Testis (tissue), 3 donors: Measurements from ENCODE around the gene HES4. TPM values are rescaled to one million over a fixed set of nuclear protein-coding genes. Genes with fewer than 3 reads are reported as not detected.

ENCODE experiments used
- DNase-seq: peaks from one replicate; pipeline ENCODE4 v3.0.0-alpha.2; 2019
- H3K27ac ChIP-seq, 2 donors: fragments of 200-600 bp; sonication (generic); one replicate each; pipeline ENCODE4 v1.5.1; 2019
- H3K27me3 ChIP-seq: fragments of 200-600 bp; sonication (generic); one replicate; pipeline ENCODE4 v1.5.1; 2019
- H3K36me3 ChIP-seq: fragments of 200-600 bp; sonication (generic); one replicate; pipeline ENCODE4 v1.5.1; 2017; ENCODE audit warnings: low read depth; ENCODE audit errors: missing control alignments
- H3K4me1 ChIP-seq: fragments of 200-600 bp; sonication (generic); one replicate; pipeline ENCODE4 v1.5.1; 2019
- H3K4me3 ChIP-seq, 2 donors: fragments of 200-600 bp; sonication (generic); one replicate each; pipeline ENCODE4 v1.5.1; 2017 to 2019
- H3K9me3 ChIP-seq: fragments of 200-600 bp; sonication (generic); one replicate; pipeline ENCODE4 v1.5.1; 2017
- POLR2A ChIP-seq: fragments of 450-650 bp; IDR thresholded peaks from one replicate; pipeline ENCODE4 v1.6.1; 2017; ENCODE audit warnings: antibody characterized with exemption, mild to moderate bottlenecking, moderate library complexity
- WGBS, 2 donors: methylation state at CpG; one replicate each; pipeline ENCODE4 v1.1.5; 2018; 5-methylcytosine and 5-hydroxymethylcytosine counted together
- intact Hi-C: fragments of 100-400 bp; cut with DNase I; formaldehyde crosslinking; loops from one replicate; pipeline ENCODE4 v1.15.1; 2023; ENCODE audit warnings: low total_unique reads
- polyA plus RNA-seq: library from polyadenylated mRNA; stranded (reverse); fragments of 350-450 nt; fragmentation: Illumina TruSeq; extraction: RNeasy Lipid Tissue Mini Kit (QIAGEN cat#74804); gene quantifications from one replicate; pipeline ENCODE4 v1.2.3, GENCODE V29; 2014; ENCODE audit warnings: low read depth, low replicate concordance; ENCODE audit not compliant: insufficient read depth
- total RNA-seq, 2 donors: library from RNA; depleted of rRNA; stranded (reverse); fragments of >200 nt; gene quantifications; one replicate each; pipeline ENCODE4 v1.2.3, GENCODE V29; 2016
- TF ChIP-seq, protein P1 (sequence below), 3 experiments: fragments of 450-650 bp in 2 of 3; fragments of 200-600 bp in 1 of 3; sonication (generic) in 1 of 3; IDR thresholded peaks; one replicate each; pipeline ENCODE4 v1.5.1; 2016 to 2019; ENCODE audit warnings: antibody characterized with exemption in 3 of 3, mild to moderate bottlenecking in 2 of 3, moderate library complexity in 1 of 3

The HES4 gene
- total and polyA plus RNA-seq, 3 donors from 2014 or later = 2.3 to 27.5 (median 26.4) TPM

DNA sequence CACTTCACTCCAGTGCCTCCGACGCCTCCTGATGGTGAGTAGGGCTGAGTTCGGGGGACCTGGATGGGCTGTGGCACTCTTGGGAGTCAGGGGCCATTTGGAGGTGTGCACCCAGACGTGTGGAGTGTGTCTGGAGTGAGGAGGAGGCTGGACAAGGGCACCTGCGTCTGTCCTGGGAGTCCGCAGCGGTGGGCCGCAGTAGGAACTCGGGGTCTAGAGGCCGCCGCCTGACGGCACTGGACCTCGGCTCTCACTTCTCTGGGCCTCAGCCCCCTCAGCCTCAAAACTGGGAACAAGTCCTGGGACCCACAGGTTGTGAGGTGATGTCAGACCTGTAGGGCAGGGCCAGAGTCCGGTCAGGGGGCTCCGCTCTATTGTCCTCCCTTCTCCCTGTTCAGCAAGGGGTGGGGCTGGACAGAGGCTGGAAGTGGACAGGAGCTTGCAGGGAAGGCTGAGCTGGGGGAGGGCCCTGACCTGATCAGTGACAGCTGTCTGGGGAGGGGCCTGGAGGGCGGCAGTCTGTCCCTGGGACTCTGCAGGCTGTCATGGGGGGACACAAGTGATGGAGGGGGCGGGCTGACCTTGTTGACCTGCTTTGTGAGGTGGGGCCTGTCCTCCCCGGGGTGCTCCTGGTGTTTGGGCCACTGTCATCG lies 35.5 kb upstream of the HES4 start:
- no peak for TF ChIP-seq POLR2A
- TF ChIP-seq, protein P1, sequence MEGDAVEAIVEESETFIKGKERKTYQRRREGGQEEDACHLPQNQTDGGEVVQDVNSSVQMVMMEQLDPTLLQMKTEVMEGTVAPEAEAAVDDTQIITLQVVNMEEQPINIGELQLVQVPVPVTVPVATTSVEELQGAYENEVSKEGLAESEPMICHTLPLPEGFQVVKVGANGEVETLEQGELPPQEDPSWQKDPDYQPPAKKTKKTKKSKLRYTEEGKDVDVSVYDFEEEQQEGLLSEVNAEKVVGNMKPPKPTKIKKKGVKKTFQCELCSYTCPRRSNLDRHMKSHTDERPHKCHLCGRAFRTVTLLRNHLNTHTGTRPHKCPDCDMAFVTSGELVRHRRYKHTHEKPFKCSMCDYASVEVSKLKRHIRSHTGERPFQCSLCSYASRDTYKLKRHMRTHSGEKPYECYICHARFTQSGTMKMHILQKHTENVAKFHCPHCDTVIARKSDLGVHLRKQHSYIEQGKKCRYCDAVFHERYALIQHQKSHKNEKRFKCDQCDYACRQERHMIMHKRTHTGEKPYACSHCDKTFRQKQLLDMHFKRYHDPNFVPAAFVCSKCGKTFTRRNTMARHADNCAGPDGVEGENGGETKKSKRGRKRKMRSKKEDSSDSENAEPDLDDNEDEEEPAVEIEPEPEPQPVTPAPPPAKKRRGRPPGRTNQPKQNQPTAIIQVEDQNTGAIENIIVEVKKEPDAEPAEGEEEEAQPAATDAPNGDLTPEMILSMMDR (IDR thresholded peaks at IDR 0.05) = no peak
- no peaks in the 10 kb centered on the region for H3K9me3 ChIP-seq
- intact Hi-C loops = no loop called here
- peaks cover 25% of the 10 kb centered on the region for H3K4me1 ChIP-seq
- no peak overlapping the region for H3K4me3 ChIP-seq
- 95 to 98% methylated on average over 9 to 19 of the region's 19 CpGs for WGBS, 2 donors
- H3K27me3 ChIP-seq = no peaks in the 10 kb centered on the region
- no peak overlapping the region for H3K27ac ChIP-seq
- no peaks in the 10 kb centered on the region for H3K36me3 ChIP-seq
- DNase-seq = no peak

DNA sequence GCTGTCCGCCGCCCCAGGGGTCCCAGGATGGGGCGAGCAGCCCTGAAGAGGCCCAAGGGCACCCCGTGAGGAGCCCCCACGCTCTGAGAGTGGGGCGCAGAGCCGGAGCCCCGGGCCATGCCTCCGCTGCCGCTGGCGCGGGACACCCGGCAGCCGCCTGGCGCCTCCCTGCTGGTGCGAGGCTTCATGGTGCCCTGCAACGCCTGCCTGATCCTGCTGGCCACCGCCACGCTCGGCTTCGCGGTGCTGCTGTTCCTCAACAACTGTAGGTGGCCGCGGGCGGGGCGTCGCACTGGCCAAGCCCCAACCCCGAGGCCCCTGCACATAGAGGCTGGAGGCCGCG lies 34.5 kb upstream of the HES4 start:
- Histone ChIP-seq H3K36me3 (no peaks in the 10 kb centered on the region), H3K4me3 (peak overlapping the region in 1 of 2 donors; percentile 17), H3K9me3 (no peaks in the 10 kb centered on the region), H3K27ac (no peak overlapping the region), H3K4me1 (peaks cover 14% of the 10 kb centered on the region), H3K27me3 (no peaks in the 10 kb centered on the region)
- 50% methylated on average over 30 of the region's 30 CpGs; no CpG with 5 or more reads in 1 of the 2 donors for WGBS, 2 donors
- intact Hi-C loops = no loop called here
- TF ChIP-seq, protein P1 (IDR thresholded peaks at IDR 0.05) = no peak
- TF ChIP-seq POLR2A = no peak
- no peak for DNase-seq

DNA sequence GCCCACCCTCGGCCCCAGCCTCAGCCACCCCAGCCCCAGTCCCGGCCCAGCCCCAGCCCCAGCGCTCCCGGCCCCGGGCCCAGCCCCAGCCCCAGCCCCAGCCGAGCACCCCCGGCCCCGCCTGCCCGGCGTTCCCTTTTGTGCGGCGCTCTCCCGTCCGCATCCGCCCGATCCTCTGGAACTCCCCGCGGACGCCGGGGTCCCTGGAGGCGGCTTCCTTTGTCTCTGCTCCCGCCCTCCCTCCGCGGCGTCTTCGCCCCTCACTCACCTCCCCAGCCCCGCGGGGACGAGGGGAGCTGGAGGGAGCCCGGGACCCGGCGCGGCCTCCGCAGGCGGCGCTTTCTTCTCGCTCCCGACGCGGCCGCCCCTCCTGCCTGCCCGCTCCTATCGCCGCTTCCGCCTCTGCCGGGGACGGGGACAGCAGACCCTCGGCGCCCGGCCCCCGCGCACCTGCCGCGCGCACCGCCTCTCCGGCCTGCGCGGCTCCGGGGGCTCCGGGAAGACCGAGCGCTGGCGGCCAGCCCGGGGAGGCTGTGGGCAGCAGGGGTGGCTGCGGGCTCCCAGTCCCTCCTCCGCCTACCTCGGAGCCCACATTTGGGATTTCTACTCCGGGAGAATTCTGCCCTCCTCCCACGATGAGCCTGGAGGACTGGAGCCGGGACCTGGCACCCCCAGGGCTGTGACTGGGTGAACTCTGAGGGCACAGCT lies 34.0 kb upstream of the HES4 start:
- no peak for TF ChIP-seq POLR2A
- TF ChIP-seq, protein P1 (IDR thresholded peaks at IDR 0.05) = no peak
- intact Hi-C loops = no loop called here
- H3K4me1 ChIP-seq = peaks cover 14% of the 10 kb centered on the region
- H3K27ac ChIP-seq = no peak overlapping the region
- H3K36me3 ChIP-seq = no peaks in the 10 kb centered on the region
- H3K4me3 ChIP-seq = peak overlapping the region; percentile 17 to 43
- H3K27me3 ChIP-seq = no peaks in the 10 kb centered on the region
- DNase-seq = no peak
- no peaks in the 10 kb centered on the region for H3K9me3 ChIP-seq
- WGBS, 2 donors = 0 to 10% methylated on average over 3 to 57 of the region's 71 CpGs

DNA sequence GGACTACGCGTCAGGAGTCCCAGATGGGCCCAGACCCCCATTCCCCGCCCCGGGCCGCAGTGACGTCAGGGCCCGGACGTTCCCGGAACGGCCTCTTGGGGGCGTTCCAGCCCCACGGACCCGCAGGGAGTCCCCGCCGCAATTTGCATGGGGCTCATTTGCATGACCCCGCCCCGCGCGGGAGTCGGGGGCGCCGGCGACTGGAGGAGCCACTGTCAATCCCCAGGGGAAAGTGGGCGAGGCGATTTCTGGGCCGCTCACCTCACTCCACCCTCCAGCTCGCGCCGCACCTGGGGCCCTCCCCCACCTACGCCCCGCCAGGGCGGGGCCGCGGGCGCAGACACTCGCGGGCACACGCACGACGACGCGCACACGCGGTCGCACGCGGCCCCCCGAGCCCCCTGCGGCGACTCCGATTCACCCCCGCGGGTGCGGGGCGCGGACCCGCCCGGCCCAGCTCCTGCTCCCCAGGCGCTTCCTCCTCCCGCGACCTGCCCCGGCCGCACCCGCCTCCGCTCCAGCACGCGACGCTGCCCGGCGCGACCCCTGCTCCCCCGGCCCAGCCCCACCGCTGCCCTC lies 33.2 kb upstream of the HES4 start:
- no peaks in the 10 kb centered on the region for H3K9me3 ChIP-seq
- no peak overlapping the region for H3K27ac ChIP-seq
- H3K36me3 ChIP-seq = no peaks in the 10 kb centered on the region
- peaks cover 14% of the 10 kb centered on the region for H3K4me1 ChIP-seq
- DNase-seq = peak; percentile 90
- H3K4me3 ChIP-seq = peak overlapping the region; percentile 20 to 43
- WGBS, 2 donors = 0 to 2% methylated on average over 36 to 73 of the region's 73 CpGs
- intact Hi-C loops = no loop called here
- TF ChIP-seq, protein P1 (IDR thresholded peaks at IDR 0.05) = peak; percentile 53 to 72 (median 65)
- no peak for TF ChIP-seq POLR2A
- H3K27me3 ChIP-seq = no peaks in the 10 kb centered on the region
